Body of pancreas (tissue), 4 donors: ENCODE data around the gene SH3YL1.

ENCODE experiments used
- CTCF ChIP-seq, 7 experiments: fragments of 450-650 bp in 4 of 7; fragments of 200-600 bp in 3 of 7; sonication (generic) in 3 of 7; IDR thresholded peaks; one replicate each; pipeline ENCODE4 v1.5.1; 2016 to 2019; ENCODE audit warnings: antibody characterized with exemption in 7 of 7
- POLR2A ChIP-seq, 3 donors: fragments of 450-650 bp; IDR thresholded peaks; one replicate each; pipeline ENCODE4 v1.6.1; 2016; ENCODE audit warnings: antibody characterized with exemption in 3 of 3, mild to moderate bottlenecking in 2 of 3

GRCh38 chr2:191311-192190 is 72.3 kb downstream of the SH3YL1 start:
- TF ChIP-seq CTCF (IDR thresholded peaks at IDR 0.05): no peak
- no peak for TF ChIP-seq POLR2A (IDR thresholded peaks at IDR 0.05)
